GM10266 (cell line): ENCODE measurements around the gene UBAP2.

ENCODE experiments used
- DNase-seq: peaks from one replicate; pipeline ENCODE4 v3.0.0; 2012; ENCODE audit errors: extremely low spot score
- CTCF ChIP-seq: IDR thresholded peaks from 2 replicates; pipeline ENCODE4 v1.5.1; 2012; ENCODE audit warnings: mild to moderate bottlenecking, low read depth; ENCODE audit not compliant: control insufficient read depth, insufficient read depth; ENCODE audit errors: missing control alignments

Gene UBAP2

DNA sequence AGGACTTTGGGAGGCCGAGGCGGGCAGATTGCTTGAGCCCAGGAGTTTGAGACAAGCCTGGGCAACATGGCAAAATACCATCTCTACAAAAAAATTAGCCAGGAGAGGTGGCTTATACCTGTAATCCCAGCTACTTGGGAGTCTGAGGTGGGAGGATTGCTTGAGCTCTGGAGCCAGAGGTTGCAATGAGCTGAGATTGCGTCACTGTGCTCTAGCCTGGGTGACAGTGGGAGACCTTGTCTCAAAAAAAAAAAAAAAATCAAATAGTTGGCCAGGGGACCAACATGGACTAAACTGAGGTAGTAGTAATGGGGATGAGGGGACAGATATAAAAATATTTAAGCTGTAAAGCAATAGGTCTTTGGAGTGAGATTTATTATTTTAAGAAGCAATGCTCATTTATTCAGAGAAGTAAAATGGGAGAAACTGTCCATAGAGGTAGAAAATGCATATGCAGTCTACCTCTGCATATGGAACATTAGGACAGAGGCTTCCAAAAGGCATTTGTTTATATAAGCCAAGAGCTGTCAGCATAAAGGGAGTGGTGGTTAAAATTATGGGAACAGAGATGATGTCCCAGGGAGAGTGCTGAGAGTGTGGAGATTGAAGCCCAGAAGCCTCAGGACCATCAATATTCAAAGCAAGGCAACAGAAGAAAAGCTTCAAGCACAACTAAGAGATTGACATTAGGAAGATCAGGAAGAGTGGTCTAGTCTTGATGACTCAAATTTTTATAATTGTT, 133.6 kb downstream of the UBAP2 start:
- DNase-seq, result no peak
- no peak for TF ChIP-seq CTCF

DNA sequence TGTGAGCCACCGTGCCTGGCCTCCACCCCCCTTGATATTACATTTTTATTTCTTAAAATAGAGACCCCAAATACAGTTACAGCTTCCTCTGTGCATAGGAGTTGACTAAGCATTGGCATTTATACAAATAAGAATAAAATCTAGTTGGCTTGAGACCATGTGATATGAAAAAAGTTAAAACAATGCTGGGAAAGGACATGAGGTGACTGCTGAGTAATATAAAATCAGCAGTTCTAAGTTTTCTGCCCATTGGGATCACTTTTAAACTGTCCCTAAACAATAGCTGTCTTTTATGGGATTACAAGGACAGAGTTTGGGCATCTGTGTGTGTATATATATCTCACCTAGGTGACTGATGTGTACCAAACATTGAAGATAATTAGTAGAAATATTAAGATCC, 135.1 kb downstream of the UBAP2 start:
- DNase-seq, result no peak
- no peak for TF ChIP-seq CTCF

DNA sequence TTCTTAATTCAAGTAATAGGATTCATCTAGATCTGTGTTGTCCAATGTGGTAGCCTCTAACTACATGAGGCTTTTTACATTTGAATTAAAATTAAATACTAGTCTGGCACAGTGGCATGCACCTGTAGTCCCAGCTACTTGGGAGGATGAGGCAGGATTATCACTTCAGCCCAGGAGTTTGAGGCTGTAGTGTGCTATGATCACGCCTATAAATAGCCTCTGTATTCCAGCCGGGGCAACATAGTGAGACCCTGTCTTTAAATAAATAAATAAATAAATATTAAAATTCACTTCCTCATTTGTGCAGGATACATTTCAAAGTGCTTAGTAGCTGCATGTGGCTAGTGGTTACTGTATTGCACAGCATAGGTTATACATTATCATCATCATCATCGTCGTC, 139.9 kb downstream of the UBAP2 start:
- TF ChIP-seq CTCF, result no peak
- DNase-seq, result no peak

GRCh38 chr9:33908114-33908513, 140.6 kb downstream of the UBAP2 start:
- no peak for DNase-seq
- no peak for TF ChIP-seq CTCF

GRCh38 chr9:33907347-33907746, 141.3 kb downstream of the UBAP2 start:
- no peak for TF ChIP-seq CTCF
- DNase-seq, result no peak

- TF ChIP-seq CTCF, result no peak
- no peak for DNase-seq
Observed at GRCh38 chr9:33906769-33907168, 141.9 kb downstream of the UBAP2 start.

- DNase-seq, result no peak
- TF ChIP-seq CTCF, result no peak
Observed at GRCh38 chr9:33905137-33905536, 143.6 kb downstream of the UBAP2 start.
